Liver (tissue), 9 donors: ENCODE data around the gene SARDH. TPM values are rescaled to one million over a fixed set of nuclear protein-coding genes. Genes with fewer than 3 reads are reported as not detected.
A peak's percentile ranks its signal among the peaks of the same experiment; 100 is the strongest.

Source experiments
- DNase-seq: peaks from one replicate; pipeline ENCODE4 v3.0.0-alpha.2; 2017; ENCODE audit warnings: low spot score
- H3K27ac ChIP-seq, 2 donors: one replicate each; pipeline ENCODE4 v1.7.0; 2013; ENCODE audit warnings: inconsistent platforms in 2 of 2, low read length in 2 of 2, control low read depth in 1 of 2, low read depth in 1 of 2, mild to moderate bottlenecking in 1 of 2
- H3K27me3 ChIP-seq, 4 donors: one replicate each; pipeline versions ENCODE4 v1.6.1 to v1.7.0; 2013; ENCODE audit warnings: low read length in 3 of 4, inconsistent platforms in 1 of 4, mild to moderate bottlenecking in 1 of 4, moderate library complexity in 1 of 4; ENCODE audit not compliant: control insufficient read depth in 4 of 4, insufficient read depth in 4 of 4
- H3K36me3 ChIP-seq, 4 donors: one replicate each; pipeline versions ENCODE4 v1.6.1 to v1.7.0; 2013; ENCODE audit warnings: low read length in 3 of 4, mild to moderate bottlenecking in 3 of 4, low read depth in 1 of 4, moderate library complexity in 1 of 4; ENCODE audit not compliant: control insufficient read depth in 4 of 4, insufficient read depth in 3 of 4
- H3K4me1 ChIP-seq, 4 donors: one replicate each; pipeline versions ENCODE4 v1.6.1 to v1.7.0; 2013; ENCODE audit warnings: low read length in 3 of 4, mild to moderate bottlenecking in 3 of 4, moderate library complexity in 1 of 4; ENCODE audit not compliant: control insufficient read depth in 4 of 4, insufficient read depth in 4 of 4
- H3K4me3 ChIP-seq, 3 donors: one replicate each; pipeline versions ENCODE4 v1.6.1 to v1.7.0; 2013; ENCODE audit warnings: low read length in 3 of 3, control low read depth in 1 of 3, low read depth in 1 of 3, mild to moderate bottlenecking in 1 of 3
- H3K9ac ChIP-seq, 2 donors: one replicate each; pipeline ENCODE4 v1.7.0; 2013; ENCODE audit warnings: low read length in 2 of 2, mild to moderate bottlenecking in 2 of 2, moderate library complexity in 2 of 2, control low read depth in 1 of 2, low read depth in 1 of 2
- H3K9me3 ChIP-seq, 4 donors: one replicate each; pipeline versions ENCODE4 v1.6.1 to v1.7.0; 2013; ENCODE audit warnings: low read length in 3 of 4; ENCODE audit not compliant: control insufficient read depth in 4 of 4
- EGR1 ChIP-seq, 2 donors: IDR thresholded peaks; 2 replicates each; pipeline ENCODE4 v1.6.1; 2016 to 2018; ENCODE audit warnings: antibody characterized with exemption in 2 of 2, low read depth in 2 of 2
- JUND ChIP-seq, 2 donors: IDR thresholded peaks; 2 replicates each; pipeline ENCODE4 v1.6.1; 2016; ENCODE audit warnings: antibody characterized with exemption in 2 of 2
- NR2F2 ChIP-seq: IDR thresholded peaks from 2 replicates; pipeline ENCODE4 v1.6.1; 2016; ENCODE audit warnings: antibody characterized with exemption
- RAD21 ChIP-seq, 2 donors: IDR thresholded peaks; 2 replicates each; pipeline ENCODE4 v1.6.1; 2016; ENCODE audit warnings: antibody characterized with exemption in 2 of 2, mild to moderate bottlenecking in 2 of 2
- YY1 ChIP-seq: IDR thresholded peaks from 2 replicates; pipeline ENCODE4 v1.6.1; 2016; ENCODE audit warnings: antibody characterized with exemption, mild to moderate bottlenecking
- WGBS: extraction: QIAGEN DNeasy Blood & Tissue Kit; methylation state at CpG from one replicate; pipeline ENCODE4 v1.1.7; 2013; 5-methylcytosine and 5-hydroxymethylcytosine counted together
- polyA plus RNA-seq, 2 donors: library from polyadenylated mRNA; stranded (reverse) in 1 of 2; unstranded in 1 of 2; fragments of 200-250 nt in 1 of 2; fragments of >200 nt in 1 of 2; fragmentation: Nextera tagmentation in 1 of 2; extraction: Ambion mirVana in 1 of 2; gene quantifications; one replicate each; pipeline versions ENCODE4 v1.2.1 to v1.2.3, GENCODE V29; 2013 to 2015
- total RNA-seq, 2 donors: library from RNA; depleted of rRNA; stranded (reverse); fragments of >200 nt; gene quantifications; one replicate each; pipeline ENCODE4 v1.2.3, GENCODE V29; 2014
- TF ChIP-seq, protein P1 (sequence below): fragments of 150-350 bp; IDR thresholded peaks from 2 replicates; pipeline ENCODE4 v1.5.1; 2017; ENCODE audit warnings: improper control_type of control experiment, low read depth, low read length; ENCODE audit not compliant: missing input control
- TF ChIP-seq, protein P2 (sequence below): IDR thresholded peaks from 2 replicates; pipeline ENCODE4 v1.6.1; 2016; ENCODE audit warnings: antibody characterized with exemption, mild to moderate bottlenecking
- donor health status: healthy.
- donor health status: healthy.
- donor health status: healthy.
- donor health status: healthy.
- donor health status: healthy.

SARDH gene
- total and polyA plus RNA-seq, 4 donors: 53.7 to 291 (median 63.4) TPM

DNA sequence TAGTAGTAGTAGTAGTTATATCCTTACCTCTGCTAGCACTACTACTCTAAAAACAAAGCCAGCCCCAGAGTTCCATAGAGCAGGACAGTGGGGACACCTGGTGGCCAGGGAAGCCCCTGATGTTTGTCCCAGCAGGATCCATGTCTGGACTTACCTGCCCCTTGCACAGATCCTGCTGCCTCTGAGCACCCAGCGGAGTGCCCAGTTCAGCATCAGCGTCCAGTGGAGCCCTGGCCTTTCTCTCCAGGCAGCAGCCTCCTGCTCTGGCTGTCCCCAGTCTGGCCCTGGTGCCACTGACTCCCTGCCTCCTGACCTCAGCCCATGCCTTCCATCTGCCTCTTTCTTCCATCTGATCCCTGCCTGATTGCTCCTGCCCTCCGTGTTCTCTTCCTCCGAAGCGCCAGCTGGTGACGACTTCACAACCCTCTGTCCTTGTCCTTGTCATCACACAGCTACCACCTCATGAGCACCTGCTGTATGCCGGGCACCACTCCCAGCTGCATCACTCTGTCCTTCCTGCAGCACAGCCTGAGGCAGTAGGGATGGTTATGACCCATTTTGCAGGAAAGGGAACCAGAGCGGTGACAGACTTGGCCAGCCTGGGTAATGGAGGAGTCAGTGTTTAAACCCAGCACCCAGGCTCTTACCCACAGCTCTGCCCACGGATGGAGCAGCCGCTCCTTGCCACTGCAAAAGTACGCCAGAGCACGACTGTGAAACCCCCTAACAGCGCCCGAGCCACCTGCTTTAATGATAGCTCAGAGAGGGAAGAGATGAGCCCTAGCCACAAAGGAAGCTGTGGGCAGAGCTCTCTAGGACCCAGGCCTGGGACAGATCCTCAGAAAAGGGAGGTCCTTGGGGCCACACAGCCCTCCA lies 11.5 kb downstream of the SARDH start:
- H3K9ac ChIP-seq: no peak overlapping the region
- no peak overlapping the region for H3K4me3 ChIP-seq
- H3K27me3 ChIP-seq: no peaks in the 10 kb centered on the region
- TF ChIP-seq, protein P1, sequence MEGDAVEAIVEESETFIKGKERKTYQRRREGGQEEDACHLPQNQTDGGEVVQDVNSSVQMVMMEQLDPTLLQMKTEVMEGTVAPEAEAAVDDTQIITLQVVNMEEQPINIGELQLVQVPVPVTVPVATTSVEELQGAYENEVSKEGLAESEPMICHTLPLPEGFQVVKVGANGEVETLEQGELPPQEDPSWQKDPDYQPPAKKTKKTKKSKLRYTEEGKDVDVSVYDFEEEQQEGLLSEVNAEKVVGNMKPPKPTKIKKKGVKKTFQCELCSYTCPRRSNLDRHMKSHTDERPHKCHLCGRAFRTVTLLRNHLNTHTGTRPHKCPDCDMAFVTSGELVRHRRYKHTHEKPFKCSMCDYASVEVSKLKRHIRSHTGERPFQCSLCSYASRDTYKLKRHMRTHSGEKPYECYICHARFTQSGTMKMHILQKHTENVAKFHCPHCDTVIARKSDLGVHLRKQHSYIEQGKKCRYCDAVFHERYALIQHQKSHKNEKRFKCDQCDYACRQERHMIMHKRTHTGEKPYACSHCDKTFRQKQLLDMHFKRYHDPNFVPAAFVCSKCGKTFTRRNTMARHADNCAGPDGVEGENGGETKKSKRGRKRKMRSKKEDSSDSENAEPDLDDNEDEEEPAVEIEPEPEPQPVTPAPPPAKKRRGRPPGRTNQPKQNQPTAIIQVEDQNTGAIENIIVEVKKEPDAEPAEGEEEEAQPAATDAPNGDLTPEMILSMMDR: peak; percentile 47
- TF ChIP-seq NR2F2: no peak
- no peak for TF ChIP-seq EGR1 (IDR thresholded peaks at IDR 0.05; ENCODE audit: low read depth in 2 of 2)
- TF ChIP-seq RAD21 (IDR thresholded peaks at IDR 0.05): peak; percentile 67 to 80
- H3K4me1 ChIP-seq: no peaks in the 10 kb centered on the region
- H3K27ac ChIP-seq: no peak overlapping the region
- H3K36me3 ChIP-seq: peaks cover 1 to 41% (median 15%) of the 10 kb centered on the region in 4 donors
- no peaks in the 10 kb centered on the region for H3K9me3 ChIP-seq
- WGBS: 71% methylated on average over 14 of the region's 14 CpGs
- peak; percentile 53 for DNase-seq

DNA sequence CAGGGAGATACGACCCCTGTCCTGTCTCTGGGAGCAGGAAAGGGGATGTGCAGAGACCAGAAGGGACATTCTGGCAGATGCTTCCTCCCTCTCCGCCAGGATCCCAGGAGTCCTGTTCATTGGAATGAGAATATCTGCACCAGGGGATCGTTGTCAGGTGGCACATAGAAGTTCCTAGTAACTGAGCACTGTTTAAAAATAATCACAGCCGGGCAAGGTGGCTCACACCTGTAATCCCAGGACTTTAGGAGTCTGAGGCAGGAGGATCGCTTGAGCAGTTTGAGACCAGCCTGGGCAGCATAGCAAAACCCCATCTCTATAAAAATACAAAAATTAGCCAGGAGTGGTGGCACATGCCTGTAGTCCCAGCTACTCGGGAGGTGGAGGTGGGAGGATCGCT lies 12.3 kb downstream of the SARDH start:
- no peak for DNase-seq
- TF ChIP-seq YY1 (no peak), JUND (IDR thresholded peaks at IDR 0.05) (no peak)
- no peaks in the 10 kb centered on the region for H3K27me3 ChIP-seq
- no peaks in the 10 kb centered on the region for H3K4me1 ChIP-seq
- peaks cover 1 to 43% (median 14%) of the 10 kb centered on the region in 4 donors for H3K36me3 ChIP-seq
- H3K27ac ChIP-seq: no peak overlapping the region
- no peaks in the 10 kb centered on the region for H3K9me3 ChIP-seq
- WGBS: 78% methylated on average over 7 of the region's 7 CpGs
- H3K9ac ChIP-seq: no peak overlapping the region
- H3K4me3 ChIP-seq: no peak overlapping the region

DNA sequence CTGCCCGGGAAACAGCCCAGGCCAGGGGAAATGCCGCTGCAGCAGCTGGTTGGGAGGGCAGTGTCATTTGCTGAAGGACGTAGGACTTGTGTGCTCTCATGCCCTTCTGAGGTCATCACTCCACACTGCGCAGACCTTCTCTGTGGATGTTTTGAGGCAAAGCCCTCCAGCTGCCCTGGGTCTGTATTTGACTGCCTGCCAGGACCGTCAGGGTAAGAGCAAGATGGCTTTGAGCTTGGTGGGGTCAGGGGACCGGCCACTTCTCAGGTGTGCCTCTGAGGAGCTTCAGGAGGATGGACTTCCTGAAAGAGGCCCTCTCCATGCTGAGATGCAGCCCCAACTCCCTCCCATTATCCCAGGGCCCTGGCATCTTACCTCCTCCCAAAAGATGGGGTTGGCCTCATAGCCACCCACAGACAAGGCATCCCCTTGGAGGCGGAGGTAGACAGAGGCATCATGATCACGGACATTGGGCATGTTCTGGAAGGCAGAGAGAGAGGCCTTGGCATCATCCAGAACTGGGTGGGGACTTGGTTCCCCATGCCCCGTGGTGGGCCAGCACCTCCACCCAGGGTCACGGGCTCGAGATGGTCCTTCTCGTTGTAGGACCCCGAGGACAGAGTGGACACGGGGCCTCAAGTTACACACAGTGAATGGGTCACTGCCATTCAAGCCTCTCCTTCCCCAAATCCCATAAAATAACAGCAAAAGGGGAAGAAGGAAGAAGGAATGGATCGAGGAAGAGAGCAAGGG lies 19.4 kb downstream of the SARDH start:
- Histone ChIP-seq H3K4me1 (peaks cover 0 to 37% (median 25%) of the 10 kb centered on the region in 4 donors), H3K9me3 (no peaks in the 10 kb centered on the region), H3K9ac (no peak overlapping the region), H3K27ac (no peak overlapping the region), H3K27me3 (no peaks in the 10 kb centered on the region), H3K4me3 (no peak overlapping the region), H3K36me3 (peaks cover 0 to 15% (median 3%) of the 10 kb centered on the region in 4 donors)
- DNase-seq: no peak
- 92% methylated on average over 15 of the region's 15 CpGs for WGBS
- TF ChIP-seq, protein P2, sequence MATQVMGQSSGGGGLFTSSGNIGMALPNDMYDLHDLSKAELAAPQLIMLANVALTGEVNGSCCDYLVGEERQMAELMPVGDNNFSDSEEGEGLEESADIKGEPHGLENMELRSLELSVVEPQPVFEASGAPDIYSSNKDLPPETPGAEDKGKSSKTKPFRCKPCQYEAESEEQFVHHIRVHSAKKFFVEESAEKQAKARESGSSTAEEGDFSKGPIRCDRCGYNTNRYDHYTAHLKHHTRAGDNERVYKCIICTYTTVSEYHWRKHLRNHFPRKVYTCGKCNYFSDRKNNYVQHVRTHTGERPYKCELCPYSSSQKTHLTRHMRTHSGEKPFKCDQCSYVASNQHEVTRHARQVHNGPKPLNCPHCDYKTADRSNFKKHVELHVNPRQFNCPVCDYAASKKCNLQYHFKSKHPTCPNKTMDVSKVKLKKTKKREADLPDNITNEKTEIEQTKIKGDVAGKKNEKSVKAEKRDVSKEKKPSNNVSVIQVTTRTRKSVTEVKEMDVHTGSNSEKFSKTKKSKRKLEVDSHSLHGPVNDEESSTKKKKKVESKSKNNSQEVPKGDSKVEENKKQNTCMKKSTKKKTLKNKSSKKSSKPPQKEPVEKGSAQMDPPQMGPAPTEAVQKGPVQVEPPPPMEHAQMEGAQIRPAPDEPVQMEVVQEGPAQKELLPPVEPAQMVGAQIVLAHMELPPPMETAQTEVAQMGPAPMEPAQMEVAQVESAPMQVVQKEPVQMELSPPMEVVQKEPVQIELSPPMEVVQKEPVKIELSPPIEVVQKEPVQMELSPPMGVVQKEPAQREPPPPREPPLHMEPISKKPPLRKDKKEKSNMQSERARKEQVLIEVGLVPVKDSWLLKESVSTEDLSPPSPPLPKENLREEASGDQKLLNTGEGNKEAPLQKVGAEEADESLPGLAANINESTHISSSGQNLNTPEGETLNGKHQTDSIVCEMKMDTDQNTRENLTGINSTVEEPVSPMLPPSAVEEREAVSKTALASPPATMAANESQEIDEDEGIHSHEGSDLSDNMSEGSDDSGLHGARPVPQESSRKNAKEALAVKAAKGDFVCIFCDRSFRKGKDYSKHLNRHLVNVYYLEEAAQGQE: no peak
